GM19438 (cell line): Measurements from ENCODE around the gene COA6.
A peak's percentile ranks its signal among the peaks of the same experiment; 100 is the strongest.
"Not testable (repeated sequence)": the region's sequence is repeated elsewhere in the genome, so short reads cannot be mapped to it uniquely, and the experiment has no call there.

Source experiments
- ATAC-seq: cut with Tn5 transposase; IDR thresholded peaks from one replicate; pipeline ENCODE4 v1.9.1; 2021; ENCODE audit warnings: low read depth; ENCODE audit not compliant: unreplicated experiment

The COA6 gene

DNA sequence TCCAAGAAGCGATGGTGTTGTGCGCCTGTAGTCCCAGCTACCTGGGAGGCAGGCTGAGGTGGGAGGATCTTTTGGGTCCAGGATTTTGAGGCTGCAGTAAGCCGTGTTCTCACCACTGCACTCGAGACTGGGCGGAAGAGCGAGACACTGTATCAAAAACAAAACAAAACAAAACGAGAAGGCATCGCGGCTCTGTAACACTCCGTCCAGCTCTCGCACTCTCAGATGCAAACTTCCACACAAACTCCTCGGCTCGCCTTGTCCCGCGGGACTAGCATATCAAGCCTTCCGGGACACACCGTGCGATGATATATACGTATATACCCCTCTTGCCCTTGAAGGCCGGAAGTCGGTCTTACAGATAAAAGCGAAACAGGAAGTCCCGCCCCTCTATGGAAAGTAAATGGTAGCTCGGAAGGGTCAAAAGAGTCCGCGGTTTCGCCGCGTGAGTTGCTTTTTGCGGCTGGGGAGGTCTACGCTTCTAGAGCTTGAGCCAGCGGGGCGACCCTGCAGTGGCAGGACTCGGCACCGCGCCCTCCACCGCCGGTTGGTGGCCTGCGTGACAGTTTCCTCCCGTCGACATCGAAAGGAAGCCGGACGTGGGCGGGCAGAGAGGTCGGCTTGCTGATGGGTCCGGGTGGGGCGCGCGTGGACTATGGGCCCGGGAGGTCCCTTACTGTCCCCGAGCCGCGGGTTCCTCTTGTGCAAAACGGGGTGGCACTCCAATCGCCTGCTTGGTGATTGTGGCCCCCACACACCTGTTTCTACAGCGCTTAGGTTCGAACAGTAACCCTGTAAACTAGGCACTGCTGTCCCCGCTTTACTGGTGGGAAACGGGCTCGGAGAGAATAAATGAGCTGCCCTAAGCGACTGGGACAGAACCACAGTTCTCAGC, at the start of gene COA6:
TSS of gene COA6 (plus strand) at position 393 of the 895 bp plus-strand sequence. CDS start at position 404, 11 bp downstream.
- peak; percentile 95 for ATAC-seq

DNA sequence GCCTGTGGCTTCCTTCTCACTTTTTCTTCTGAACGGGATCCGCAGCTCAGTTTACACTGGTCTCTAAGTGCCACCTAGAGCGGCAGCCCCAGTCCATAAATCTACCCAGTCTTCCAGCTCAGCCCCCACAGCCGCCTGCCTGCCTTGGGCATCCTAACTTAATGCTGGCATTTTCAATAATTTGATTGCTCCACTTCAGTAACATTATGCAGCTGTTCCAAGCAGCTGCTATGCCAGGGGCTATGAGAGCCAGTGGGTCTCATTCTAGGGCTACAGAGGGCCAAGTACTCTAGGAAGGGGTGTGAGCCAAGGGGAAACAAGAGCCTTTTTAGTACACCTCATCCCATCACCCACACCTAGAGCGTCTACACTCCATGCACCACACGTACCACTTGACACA, 48.4 kb upstream of the COA6 start:
- ATAC-seq = no peak

GRCh38 chr1:234325878-234326496, 47.3 kb upstream of the COA6 start:
- ATAC-seq = no peak

DNA sequence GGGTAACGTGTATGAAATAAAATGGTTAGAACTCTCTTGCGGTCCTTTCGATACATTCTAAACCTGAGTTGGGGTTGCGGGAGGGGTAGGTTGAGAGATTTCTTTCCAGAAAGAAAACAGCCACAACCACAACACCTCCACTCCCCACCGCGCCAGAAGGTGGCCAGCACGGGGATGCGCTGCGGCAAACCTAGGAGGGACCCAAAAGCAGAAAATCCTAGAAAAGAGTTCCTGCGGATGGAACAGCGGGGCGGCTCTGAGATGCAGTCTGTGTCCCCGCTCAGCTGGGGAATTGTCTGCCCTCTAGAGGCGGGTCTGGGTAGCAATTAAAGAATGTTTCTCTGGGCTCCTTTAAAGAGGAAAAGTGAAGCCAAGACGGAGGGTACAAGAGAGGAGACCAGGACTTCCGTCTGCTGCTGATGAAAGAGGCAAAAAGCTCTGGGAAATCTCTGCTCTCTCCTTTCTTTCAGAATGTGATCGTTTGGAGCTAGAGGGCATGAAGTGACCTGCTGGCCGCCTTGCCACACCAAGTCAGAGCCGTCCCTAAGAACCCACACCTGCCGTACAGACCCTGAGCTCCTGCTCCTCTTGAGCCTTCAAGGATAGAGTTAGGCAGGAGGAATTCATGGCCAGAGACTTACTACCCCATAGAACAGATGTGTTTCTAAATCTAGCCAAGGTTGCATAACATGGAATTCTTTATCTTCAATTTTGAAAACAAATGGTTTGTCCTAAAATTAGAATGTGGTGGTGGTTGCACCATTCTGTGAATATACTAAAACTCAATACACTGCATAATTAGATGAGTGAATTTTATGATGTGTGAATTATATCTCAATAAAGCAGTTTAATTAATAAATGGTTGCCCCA, 46.5 kb upstream of the COA6 start:
- peak; percentile 82 for ATAC-seq

DNA sequence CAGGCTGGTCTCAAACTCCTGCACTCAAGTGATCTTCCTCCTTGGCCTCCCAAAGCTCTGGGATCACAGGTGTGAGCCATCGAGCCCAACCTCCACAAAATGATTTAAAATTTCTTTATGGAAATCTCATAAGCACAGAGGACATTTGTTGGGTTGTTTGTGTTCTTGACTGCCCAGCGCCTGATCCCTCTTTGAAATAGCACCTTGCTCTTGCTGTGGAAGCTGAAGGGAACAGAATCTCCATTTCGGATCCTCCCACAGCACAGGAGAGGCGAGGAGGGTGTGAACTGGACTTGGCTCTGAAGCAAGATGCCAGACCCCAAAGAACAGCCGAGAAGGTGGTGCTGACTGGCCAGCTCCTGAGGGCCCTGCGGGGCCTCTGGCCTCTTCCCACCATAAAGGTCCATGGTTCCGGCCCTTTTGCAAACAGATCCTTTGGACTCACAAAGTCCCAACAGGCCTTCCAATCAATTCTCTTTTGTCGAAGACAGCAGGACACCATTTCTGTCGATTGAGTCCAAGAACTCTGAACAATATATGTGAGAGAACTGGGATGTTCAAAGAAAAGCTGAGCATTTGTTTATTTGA, 45.6 kb upstream of the COA6 start:
- ATAC-seq = no peak

DNA sequence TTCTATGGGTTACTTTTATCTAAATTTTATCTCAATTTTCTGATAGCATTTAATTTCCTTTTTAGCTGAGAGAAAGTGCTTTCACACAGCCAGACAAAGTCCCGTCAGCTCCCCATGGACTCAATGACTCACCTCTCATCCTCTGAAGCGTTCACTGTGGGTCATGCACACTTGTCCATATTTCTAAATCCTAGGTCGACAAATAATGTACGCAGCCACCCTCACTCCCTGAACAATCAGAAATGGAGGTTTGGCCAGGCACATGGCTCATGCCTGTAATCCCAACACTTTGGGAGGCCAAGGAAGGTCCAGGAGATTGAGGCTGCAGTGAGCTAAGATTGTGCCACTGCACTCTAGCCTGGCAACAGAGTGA, 42.4 kb upstream of the COA6 start:
- ATAC-seq = no peak

DNA sequence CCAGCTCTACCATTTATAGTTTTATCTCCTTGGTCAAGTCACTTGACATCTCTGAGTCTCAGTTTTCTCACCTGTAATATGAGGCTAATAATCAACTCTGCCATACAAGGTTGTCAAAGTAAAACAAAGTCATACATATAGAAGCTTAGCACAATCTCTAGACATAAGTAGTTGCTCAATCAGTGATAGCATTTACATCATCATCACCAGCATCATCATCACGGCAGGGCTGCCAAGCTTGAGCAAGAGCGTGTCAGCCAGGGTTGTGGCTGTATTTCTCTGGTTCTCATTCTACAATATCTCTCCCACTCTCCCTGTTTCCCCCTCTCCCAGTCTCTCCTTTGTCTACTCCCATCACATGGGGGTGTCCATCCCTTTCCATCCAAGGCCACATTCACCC, 41.7 kb upstream of the COA6 start:
- ATAC-seq = no peak

DNA sequence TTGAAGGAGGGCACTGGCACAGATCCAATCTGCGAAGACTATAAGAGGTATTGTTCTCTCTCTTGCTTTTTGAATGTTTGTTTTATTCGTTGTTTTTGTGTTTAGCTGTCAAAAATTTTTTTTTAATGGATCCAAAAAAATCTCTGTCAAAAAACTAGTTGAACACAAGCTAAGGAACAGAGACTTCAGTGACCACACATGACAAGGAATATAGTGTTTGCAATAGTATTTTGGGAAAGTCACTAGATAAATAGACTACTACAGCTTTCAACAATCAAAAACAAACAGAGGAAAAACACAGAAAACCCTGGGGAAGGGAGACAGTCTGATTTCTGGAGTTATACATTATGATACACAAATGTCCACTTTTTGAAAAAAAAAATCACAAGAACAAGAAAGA, 36.9 kb upstream of the COA6 start:
- ATAC-seq = no peak

DNA sequence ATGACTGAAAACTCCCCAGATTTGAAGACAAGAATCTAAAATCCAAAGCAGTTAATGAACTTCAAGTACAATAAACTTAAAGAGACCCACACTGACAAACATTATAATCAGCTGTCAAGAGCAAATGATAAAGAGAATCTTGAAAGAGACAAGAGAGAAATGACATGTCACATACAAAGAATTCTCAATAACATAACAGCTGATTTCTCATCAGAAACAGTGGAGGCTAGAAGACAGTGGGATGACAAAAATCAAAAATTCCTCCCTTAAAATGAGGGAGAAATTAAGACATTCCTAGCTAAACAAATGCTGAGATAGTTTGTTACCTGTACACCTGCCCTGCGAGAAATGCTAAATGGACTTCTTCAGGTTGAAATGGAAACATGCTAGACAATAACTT, 36.0 kb upstream of the COA6 start:
- no peak for ATAC-seq

DNA sequence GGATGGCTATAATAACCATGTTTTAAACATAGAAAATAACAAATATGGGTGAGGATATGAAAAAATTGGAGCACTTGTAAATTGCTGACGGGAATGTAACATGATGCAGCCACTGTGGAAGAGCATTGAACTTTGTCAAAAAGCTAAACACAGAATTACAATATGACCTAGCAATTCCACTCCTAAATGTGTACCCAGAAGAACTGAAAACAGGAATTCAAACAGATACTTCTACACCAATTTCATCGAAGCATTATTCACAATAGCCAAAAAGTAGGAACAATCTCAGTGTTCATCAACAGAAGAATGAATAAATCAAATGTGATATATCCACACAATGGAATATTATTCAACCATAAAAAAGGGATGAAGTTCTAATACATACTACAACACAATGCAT, 32.7 kb upstream of the COA6 start:
- no peak for ATAC-seq

DNA sequence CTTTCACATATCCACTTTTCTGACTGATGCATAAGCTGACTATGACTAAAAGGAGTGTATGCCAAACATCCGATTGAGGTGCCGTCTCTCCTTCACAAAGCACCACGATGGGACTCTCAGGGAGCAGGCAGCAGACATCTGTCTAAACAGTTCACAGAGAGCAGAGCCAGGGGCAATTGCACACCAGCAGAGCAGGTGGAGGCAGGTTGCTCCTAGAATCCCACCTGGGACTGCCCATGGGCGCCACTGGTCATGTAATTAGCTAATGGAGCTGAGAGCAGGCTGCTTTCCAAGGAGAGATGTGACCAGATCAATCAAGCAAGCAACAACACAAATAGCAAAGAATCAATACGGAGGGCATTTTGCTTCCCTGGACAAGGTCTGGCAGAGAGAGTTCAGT, 30.5 kb upstream of the COA6 start:
- ATAC-seq = no peak

DNA sequence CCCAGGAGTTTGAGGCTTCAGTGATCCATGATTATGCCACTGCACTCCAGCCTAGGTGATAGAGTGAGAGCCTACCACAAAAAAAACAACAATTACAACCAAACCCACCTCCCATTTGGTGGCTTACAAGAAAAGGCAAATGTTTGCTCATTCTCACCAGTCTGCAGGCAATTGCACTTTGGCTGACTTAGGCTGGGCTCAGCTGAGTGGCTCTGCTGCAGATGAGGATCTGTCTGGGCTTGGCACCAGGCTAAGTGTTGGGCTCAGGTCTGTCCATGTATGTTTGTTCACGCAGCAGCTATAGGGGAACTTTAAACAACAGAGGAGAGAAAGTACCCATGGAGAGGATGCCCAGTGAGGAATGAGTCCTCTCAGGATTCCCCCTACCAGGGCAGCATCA, 28.0 kb upstream of the COA6 start:
- no peak for ATAC-seq

- ATAC-seq = no peak
Measured at GRCh38 chr1:234348964-234349363, 24.3 kb upstream of the COA6 start.

DNA sequence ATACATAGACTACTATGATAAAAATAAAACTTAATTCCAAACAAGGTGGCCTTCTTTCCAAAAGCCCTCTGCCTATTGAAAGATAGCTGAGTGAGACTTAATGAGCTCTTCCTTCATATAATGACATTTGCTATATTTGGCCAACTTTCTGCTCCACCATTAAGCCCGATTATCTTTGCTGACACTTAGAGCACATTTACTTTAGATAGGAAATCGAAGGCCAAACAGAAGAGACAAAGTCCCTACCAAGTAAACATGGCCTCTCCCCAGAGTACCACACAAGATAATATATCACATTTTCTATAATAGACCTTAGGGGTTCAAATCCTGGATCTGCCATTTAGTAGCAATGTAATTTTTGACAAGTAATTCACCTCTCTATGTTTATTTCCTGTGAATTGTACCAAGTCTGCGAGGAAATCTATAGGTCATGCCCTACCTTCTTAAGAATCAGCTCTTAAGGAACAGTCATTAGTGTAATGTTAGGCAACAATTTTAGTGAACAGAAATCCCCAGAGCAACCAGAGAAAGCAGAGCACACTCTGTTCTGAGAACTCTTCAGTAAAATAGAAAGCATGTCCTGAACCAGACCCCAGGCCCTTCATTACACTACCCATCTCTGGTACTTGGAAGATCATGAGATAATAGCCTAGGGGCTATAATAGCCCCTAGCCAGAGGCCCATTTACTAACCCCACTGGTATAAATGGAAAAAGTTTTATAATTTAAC, 17.3 kb upstream of the COA6 start:
- no peak for ATAC-seq

DNA sequence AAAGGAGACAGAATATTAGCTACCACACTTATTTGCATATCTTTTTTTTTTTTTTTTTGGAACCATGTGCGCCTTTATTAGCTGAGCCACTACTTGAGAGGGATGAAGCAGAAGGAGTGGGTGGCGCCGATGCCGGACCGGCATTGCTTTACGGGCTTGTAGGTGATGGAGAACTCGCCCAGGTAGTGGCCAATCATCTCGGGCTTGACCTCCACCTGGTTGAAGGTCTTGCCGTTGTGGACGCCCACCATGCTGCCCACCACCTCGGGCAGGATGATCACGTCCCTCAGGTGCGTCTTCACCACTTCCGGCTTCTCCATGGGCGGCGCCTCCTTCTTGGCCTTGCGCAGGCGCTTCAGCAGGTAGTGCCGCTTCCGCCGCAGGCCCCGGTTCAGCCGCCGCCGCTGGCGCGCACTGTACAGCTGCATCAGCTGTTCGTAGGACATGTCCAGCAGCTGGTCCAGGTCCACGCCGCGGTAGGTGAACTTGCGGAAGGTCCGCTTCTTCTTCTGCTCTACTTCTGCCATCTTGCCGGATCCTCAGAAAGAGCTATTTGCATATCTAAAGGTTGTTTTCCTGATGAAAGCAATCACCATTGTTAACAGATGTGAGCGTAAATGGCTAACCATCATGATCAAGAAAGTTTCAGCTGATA, 16.5 kb upstream of the COA6 start:
- not testable (repeated sequence) for ATAC-seq

DNA sequence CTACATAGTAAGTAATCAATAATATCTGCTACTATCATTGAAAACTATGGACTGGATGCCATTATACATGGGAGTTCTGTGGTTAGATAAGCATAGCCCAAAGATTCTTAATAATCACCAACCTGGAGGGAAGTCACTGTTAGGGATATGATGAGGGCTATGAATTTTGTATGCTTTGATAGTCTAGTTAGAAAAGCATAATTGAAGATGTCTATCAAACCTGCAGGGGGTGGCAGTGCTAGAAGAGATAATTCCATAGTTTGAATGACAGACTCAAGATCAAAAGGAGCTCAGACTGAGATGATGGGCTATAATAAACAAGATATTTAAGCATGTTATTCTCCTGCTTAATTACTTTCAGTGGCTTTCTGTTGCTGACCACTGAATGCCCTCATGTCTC, 15.4 kb upstream of the COA6 start:
- ATAC-seq = no peak

GRCh38 chr1:234361102-234361603, 12.1 kb upstream of the COA6 start:
- no peak for ATAC-seq

GRCh38 chr1:234362558-234362957, 10.7 kb upstream of the COA6 start:
- ATAC-seq = no peak

- no peak for ATAC-seq
Measured at GRCh38 chr1:234368320-234369032, 4.8 kb upstream of the COA6 start.
